Neural crest cell (in vitro differentiated cells): ENCODE results near the gene S100PBP. TPM values are rescaled to one million over a fixed set of nuclear protein-coding genes. Genes with fewer than 3 reads are reported as not detected.

ENCODE experiments used
- DNase-seq: peaks from one replicate; pipeline ENCODE4 v3.0.0; 2021; ENCODE audit warnings: low read depth, mixed read lengths, low spot score
- H3K27ac Mint-ChIP-seq: one replicate; pipeline ENCODE4 v1.8.0; 2021; ENCODE audit warnings: mild to moderate bottlenecking, mixed read lengths; ENCODE audit not compliant: unreplicated experiment
- H3K27me3 Mint-ChIP-seq: 2 replicates; pipeline ENCODE4 v1.8.0; 2021; ENCODE audit warnings: low read depth, mild to moderate bottlenecking, mixed read lengths
- H3K36me3 Mint-ChIP-seq: 2 replicates; pipeline ENCODE4 v1.8.0; 2021; ENCODE audit warnings: low read depth, mild to moderate bottlenecking, mixed read lengths
- H3K4me1 Mint-ChIP-seq: 2 replicates; pipeline ENCODE4 v1.8.0; 2021; ENCODE audit warnings: mixed read lengths
- H3K4me3 Mint-ChIP-seq: one replicate; pipeline ENCODE4 v1.8.0; 2021; ENCODE audit warnings: mild to moderate bottlenecking, mixed read lengths
- H3K9me3 Mint-ChIP-seq: 2 replicates; pipeline ENCODE4 v1.8.0; 2021; ENCODE audit warnings: mixed read lengths
- total RNA-seq: library from RNA; stranded (reverse); gene quantifications from 2 replicates; pipeline ENCODE4 v1.2.1, GENCODE V29; 2021
- TF ChIP-seq, protein P1 (sequence below): fragments of 200-600 bp; sonication (generic); conservative IDR thresholded peaks from 2 replicates; pipeline ENCODE4 v1.5.0; 2021; ENCODE audit warnings: antibody characterized with exemption, mild to moderate bottlenecking

The S100PBP gene
- total RNA-seq, 1 donor from 2014 or later = 55.0 TPM

DNA sequence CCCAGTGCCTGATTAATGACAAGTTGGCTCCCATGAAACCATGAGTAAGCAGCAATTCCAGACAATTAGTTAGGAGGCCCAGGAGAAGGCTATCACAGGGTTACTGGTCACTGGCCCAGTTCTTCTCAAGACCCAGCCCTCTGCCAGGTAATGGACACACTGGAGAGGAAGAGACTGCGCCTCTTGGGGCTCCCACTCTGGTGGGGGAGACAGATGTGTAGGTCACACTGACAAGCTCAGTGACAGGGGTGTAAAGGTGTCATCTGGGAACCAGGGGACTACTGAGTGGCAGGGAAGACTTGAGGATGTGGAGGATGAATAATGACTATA lies 73.8 kb downstream of the S100PBP start:
- TF ChIP-seq, protein P1, sequence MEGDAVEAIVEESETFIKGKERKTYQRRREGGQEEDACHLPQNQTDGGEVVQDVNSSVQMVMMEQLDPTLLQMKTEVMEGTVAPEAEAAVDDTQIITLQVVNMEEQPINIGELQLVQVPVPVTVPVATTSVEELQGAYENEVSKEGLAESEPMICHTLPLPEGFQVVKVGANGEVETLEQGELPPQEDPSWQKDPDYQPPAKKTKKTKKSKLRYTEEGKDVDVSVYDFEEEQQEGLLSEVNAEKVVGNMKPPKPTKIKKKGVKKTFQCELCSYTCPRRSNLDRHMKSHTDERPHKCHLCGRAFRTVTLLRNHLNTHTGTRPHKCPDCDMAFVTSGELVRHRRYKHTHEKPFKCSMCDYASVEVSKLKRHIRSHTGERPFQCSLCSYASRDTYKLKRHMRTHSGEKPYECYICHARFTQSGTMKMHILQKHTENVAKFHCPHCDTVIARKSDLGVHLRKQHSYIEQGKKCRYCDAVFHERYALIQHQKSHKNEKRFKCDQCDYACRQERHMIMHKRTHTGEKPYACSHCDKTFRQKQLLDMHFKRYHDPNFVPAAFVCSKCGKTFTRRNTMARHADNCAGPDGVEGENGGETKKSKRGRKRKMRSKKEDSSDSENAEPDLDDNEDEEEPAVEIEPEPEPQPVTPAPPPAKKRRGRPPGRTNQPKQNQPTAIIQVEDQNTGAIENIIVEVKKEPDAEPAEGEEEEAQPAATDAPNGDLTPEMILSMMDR = no peak
- no peak overlapping the region for H3K27ac Mint-ChIP-seq
- no peak for DNase-seq
- H3K27me3 Mint-ChIP-seq = peaks cover 71% of the 10 kb centered on the region
- peaks cover 11% of the 10 kb centered on the region for H3K4me1 Mint-ChIP-seq
- no peaks in the 10 kb centered on the region for H3K9me3 Mint-ChIP-seq
- H3K36me3 Mint-ChIP-seq = no peaks in the 10 kb centered on the region
- peak overlapping the region; percentile 70 for H3K4me3 Mint-ChIP-seq

DNA sequence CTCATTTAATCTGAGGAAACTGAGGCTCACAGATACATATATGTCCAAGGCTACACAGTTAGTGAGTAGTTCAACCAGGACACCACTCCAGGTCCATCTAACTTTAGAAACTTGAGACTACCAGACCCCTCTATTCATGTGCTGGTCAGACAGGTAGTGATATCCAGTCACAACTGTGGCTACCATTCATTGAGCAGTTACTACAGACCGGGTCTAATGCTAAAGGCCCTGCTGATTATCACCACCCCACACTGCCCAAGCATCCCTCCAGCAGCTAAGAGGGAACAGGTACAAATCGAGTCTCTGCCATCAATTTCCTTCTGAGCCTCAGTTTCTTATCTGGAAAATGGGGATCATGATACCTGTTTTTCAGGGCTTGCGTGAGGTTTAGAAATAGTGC lies 74.2 kb downstream of the S100PBP start:
- no peaks in the 10 kb centered on the region for H3K36me3 Mint-ChIP-seq
- H3K4me1 Mint-ChIP-seq = peaks cover 11% of the 10 kb centered on the region
- no peak for DNase-seq
- peak overlapping the region; percentile 74 for H3K4me3 Mint-ChIP-seq
- peaks cover 72% of the 10 kb centered on the region for H3K27me3 Mint-ChIP-seq
- H3K9me3 Mint-ChIP-seq = no peaks in the 10 kb centered on the region
- TF ChIP-seq, protein P1 = no peak
- no peak overlapping the region for H3K27ac Mint-ChIP-seq

DNA sequence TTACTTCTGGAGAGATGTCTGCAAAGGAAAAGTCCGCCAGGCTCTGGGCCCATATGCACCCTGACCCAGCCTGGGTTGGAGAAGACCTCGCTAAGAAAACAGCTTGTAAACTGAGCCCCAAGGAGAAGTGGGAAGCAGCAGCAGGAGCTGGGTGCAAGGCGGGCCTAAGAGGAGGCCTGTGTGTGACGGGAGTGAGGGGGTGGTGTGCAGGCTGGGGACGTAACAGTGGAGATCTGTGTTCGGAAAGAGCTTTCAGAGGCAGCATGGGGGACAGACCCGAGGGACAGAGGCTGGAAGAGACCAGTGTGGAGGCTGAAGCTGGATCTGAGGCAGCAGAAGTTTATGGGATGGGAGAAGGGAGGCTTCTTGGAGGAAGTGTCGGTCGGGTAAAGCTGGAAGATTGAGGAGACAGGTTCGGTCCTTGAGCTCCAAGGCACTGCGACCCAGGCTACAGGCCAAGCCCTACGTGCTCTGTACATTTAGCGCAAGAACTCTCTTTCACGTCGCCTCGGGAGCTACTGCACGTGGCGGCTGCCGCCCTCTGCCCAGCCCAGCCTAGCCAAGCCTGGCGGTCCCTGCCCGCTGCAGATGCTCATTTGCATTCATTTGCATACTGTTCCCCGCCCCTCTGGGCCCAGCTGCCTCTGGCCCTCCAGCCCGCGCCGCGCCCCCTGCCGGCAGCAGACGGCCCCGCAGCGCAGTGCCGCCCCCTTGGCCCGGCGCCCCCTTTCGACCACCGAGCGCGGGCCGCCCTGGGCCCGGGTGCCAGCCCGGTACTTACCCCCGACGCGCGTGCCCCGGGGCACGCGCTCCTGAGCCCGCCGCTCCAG lies 75.1 kb downstream of the S100PBP start:
- TF ChIP-seq, protein P1 = peak; percentile 83
- peak; percentile 67 for DNase-seq
- Mint-ChIP-seq H3K9me3 (no peaks in the 10 kb centered on the region), H3K36me3 (no peaks in the 10 kb centered on the region), H3K27ac (no peak overlapping the region), H3K4me3 (peak overlapping the region; percentile 74), H3K27me3 (peaks cover 68% of the 10 kb centered on the region), H3K4me1 (peaks cover 11% of the 10 kb centered on the region)

DNA sequence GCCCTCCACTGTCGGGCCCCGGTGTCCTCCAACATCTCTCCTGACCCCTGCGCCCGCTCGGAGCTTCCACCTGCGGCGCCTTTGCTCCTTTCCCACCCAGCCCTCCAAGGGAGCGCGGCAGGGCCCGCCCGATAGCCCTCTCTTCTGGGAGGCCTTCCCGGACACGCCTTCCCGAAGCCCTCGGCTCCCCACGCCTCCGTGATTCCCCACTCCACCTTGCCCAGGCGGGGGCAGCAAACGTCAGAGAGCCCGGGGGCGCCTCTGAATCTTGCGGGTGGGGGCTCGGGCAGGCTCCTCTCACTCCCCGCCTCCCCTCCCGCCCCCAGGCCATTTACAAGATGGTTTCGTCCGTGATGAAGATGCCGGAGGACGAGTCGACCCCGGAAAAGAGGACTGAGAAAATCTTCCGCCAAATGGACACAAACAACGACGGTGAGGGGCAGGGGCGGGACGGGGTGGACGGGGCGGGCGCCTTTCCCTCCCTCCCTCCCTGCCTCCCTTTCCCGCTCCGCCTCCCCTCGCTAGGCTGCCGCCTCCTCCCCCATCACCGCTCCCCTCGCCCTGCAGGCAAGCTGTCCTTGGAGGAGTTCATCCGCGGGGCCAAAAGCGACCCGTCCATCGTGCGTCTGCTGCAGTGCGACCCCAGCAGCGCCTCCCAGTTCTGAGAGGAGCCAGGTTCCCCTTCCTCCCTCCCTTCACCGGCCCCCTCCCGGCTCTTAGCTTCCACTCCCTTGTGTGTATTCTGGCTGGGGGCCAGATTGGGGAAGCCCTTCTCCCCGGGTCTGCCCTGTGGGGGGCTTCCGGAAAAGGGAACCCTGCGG lies 76.0 kb downstream of the S100PBP start:
- Mint-ChIP-seq H3K9me3 (no peaks in the 10 kb centered on the region), H3K27ac (no peak overlapping the region), H3K27me3 (peaks cover 68% of the 10 kb centered on the region)

DNA sequence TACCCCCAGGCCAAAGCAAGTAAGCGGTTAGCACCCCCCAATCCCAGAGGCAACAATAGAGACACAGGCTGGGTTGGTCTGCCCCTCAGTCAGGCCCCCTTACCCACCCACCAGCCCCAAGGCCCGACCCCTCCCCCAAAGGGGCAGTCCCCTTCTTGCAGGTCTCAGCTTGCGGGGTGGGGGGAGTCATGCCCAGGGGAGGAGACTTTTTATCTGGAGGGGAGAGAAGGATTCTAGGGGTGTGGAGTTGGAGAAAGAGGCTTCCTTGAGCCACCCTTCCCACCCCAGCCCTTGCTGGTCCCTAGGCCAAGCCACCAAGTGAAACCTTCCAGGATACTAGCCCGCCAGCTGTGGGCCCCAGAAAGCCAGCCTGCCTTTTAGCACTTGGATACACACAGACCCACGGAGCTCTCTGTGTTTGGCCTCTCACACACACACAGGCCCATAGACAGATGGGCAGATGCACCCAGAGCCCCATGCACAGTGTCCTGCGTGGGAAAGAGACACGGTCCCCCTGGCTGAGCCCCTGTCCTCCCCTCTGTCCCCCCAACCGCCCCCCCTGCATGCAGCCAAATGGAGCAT lies 76.7 kb downstream of the S100PBP start:
- Mint-ChIP-seq H3K4me1 (peaks cover 11% of the 10 kb centered on the region), H3K27me3 (peaks cover 70% of the 10 kb centered on the region), H3K9me3 (no peaks in the 10 kb centered on the region), H3K27ac (no peak overlapping the region), H3K36me3 (no peaks in the 10 kb centered on the region), H3K4me3 (peak overlapping the region; percentile 61)
- no peak for DNase-seq
- TF ChIP-seq, protein P1 = no peak

More for the DNA sequence above, 76.0 kb downstream of the S100PBP start:
- Mint-ChIP-seq H3K4me3 (peak overlapping the region; percentile 61), H3K4me1 (peaks cover 11% of the 10 kb centered on the region), H3K36me3 (no peaks in the 10 kb centered on the region)
- TF ChIP-seq, protein P1 = peak; percentile 51
- DNase-seq = peak; percentile 39
